Measurements from ENCODE around the gene TRHDE.

The TRHDE gene

GRCh38 chr12:72268386-72268785 lies 3.8 kb upstream of the TRHDE start:
- TF ChIP-seq ZNF274 (IDR thresholded peaks at IDR 0.05; ENCODE audit: low read depth, low read length) (no peak), SUZ12 (IDR thresholded peaks at IDR 0.05; ENCODE audit: extremely low read depth, insufficient read depth, insufficient read length) (no peak), YY1 (IDR thresholded peaks at IDR 0.05; ENCODE audit: insufficient read depth, insufficient read length) (no peak)
- H3K9ac ChIP-seq (ENCODE audit: insufficient read length, low read depth): no peak overlapping the region
- H3K27me3 ChIP-seq (ENCODE audit: insufficient read depth, insufficient read length): peaks cover 24% of the 10 kb centered on the region

GRCh38 chr12:72269491-72269890 lies 2.7 kb upstream of the TRHDE start:
- Histone ChIP-seq H3K9me3 (ENCODE audit: insufficient read depth, low read length) (no peaks in the 10 kb centered on the region), H3K36me3 (ENCODE audit: insufficient read depth, insufficient read length, low read length) (no peaks in the 10 kb centered on the region), H3K27me3 (ENCODE audit: insufficient read depth, insufficient read length) (peaks cover 35% of the 10 kb centered on the region), H3K9ac (ENCODE audit: insufficient read length, low read depth) (no peak overlapping the region), H3K4me3 (ENCODE audit: insufficient read length, low read depth) (no peak overlapping the region), H3K4me1 (ENCODE audit: insufficient read depth, insufficient read length) (peaks cover 4% of the 10 kb centered on the region)
- TF ChIP-seq ZNF274 (IDR thresholded peaks at IDR 0.05; ENCODE audit: low read depth, low read length) (no peak), SUZ12 (IDR thresholded peaks at IDR 0.05; ENCODE audit: extremely low read depth, insufficient read depth, insufficient read length) (no peak), YY1 (IDR thresholded peaks at IDR 0.05; ENCODE audit: insufficient read depth, insufficient read length) (no peak)
- no peak for DNase-seq (ENCODE audit: low read depth, low spot score)

More at GRCh38 chr12:72268386-72268785, 3.8 kb upstream of the TRHDE start:
- Histone ChIP-seq H3K36me3 (ENCODE audit: insufficient read depth, insufficient read length, low read length) (no peaks in the 10 kb centered on the region), H3K9me3 (ENCODE audit: insufficient read depth, low read length) (no peaks in the 10 kb centered on the region), H3K4me3 (ENCODE audit: insufficient read length, low read depth) (no peak overlapping the region), H3K4me1 (ENCODE audit: insufficient read depth, insufficient read length) (no peaks in the 10 kb centered on the region)
- DNase-seq (ENCODE audit: low read depth, low spot score): no peak

- peaks cover 42% of the 10 kb centered on the region for H3K27me3 ChIP-seq (ENCODE audit: insufficient read depth, insufficient read length)
- DNase-seq (ENCODE audit: low read depth, low spot score): no peak
- H3K36me3 ChIP-seq (ENCODE audit: insufficient read depth, insufficient read length, low read length): no peaks in the 10 kb centered on the region
- H3K4me1 ChIP-seq (ENCODE audit: insufficient read depth, insufficient read length): peaks cover 4% of the 10 kb centered on the region
- no peak overlapping the region for H3K9ac ChIP-seq (ENCODE audit: insufficient read length, low read depth)
- TF ChIP-seq ZNF274 (IDR thresholded peaks at IDR 0.05; ENCODE audit: low read depth, low read length) (no peak), SUZ12 (IDR thresholded peaks at IDR 0.05; ENCODE audit: extremely low read depth, insufficient read depth, insufficient read length) (no peak)
- H3K4me3 ChIP-seq (ENCODE audit: insufficient read length, low read depth): no peak overlapping the region
- H3K9me3 ChIP-seq (ENCODE audit: insufficient read depth, low read length): no peaks in the 10 kb centered on the region
Measured at GRCh38 chr12:72270246-72270645, 1.9 kb upstream of the TRHDE start.

GRCh38 chr12:72270961-72271360 lies 1.2 kb upstream of the TRHDE start:
- Histone ChIP-seq H3K9me3 (ENCODE audit: insufficient read depth, low read length) (no peaks in the 10 kb centered on the region), H3K9ac (ENCODE audit: insufficient read length, low read depth) (no peak overlapping the region), H3K36me3 (ENCODE audit: insufficient read depth, insufficient read length, low read length) (no peaks in the 10 kb centered on the region), H3K4me1 (ENCODE audit: insufficient read depth, insufficient read length) (peaks cover 4% of the 10 kb centered on the region), H3K4me3 (ENCODE audit: insufficient read length, low read depth) (peak overlapping the region; percentile 66), H3K27me3 (ENCODE audit: insufficient read depth, insufficient read length) (peaks cover 46% of the 10 kb centered on the region)
- DNase-seq (ENCODE audit: low read depth, low spot score): no peak
- no peak for TF ChIP-seq YY1 (IDR thresholded peaks at IDR 0.05; ENCODE audit: insufficient read depth, insufficient read length)
- TF ChIP-seq ZNF274 (IDR thresholded peaks at IDR 0.05; ENCODE audit: low read depth, low read length): no peak
- no peak for TF ChIP-seq SUZ12 (IDR thresholded peaks at IDR 0.05; ENCODE audit: extremely low read depth, insufficient read depth, insufficient read length)

GRCh38 chr12:72271451-72272090 lies 599 bp upstream of the TRHDE start:
- H3K4me3 ChIP-seq (ENCODE audit: insufficient read length, low read depth): peak overlapping the region; percentile 66
- peaks cover 46% of the 10 kb centered on the region for H3K27me3 ChIP-seq (ENCODE audit: insufficient read depth, insufficient read length)
- no peaks in the 10 kb centered on the region for H3K36me3 ChIP-seq (ENCODE audit: insufficient read depth, insufficient read length, low read length)
- peaks cover 4% of the 10 kb centered on the region for H3K4me1 ChIP-seq (ENCODE audit: insufficient read depth, insufficient read length)
- TF ChIP-seq SUZ12 (IDR thresholded peaks at IDR 0.05; ENCODE audit: extremely low read depth, insufficient read depth, insufficient read length) (no peak), ZNF274 (IDR thresholded peaks at IDR 0.05; ENCODE audit: low read depth, low read length) (no peak), YY1 (IDR thresholded peaks at IDR 0.05; ENCODE audit: insufficient read depth, insufficient read length) (no peak)
- peak; percentile 52 for DNase-seq (ENCODE audit: low read depth, low spot score)
- peak overlapping the region; percentile 89 for H3K9ac ChIP-seq (ENCODE audit: insufficient read length, low read depth)
- no peaks in the 10 kb centered on the region for H3K9me3 ChIP-seq (ENCODE audit: insufficient read depth, low read length)

GRCh38 chr12:72272731-72273498 lies 745 bp downstream of the TRHDE start:
- no peaks in the 10 kb centered on the region for H3K36me3 ChIP-seq (ENCODE audit: insufficient read depth, insufficient read length, low read length)
- H3K27me3 ChIP-seq (ENCODE audit: insufficient read depth, insufficient read length): peaks cover 46% of the 10 kb centered on the region
- H3K9ac ChIP-seq (ENCODE audit: insufficient read length, low read depth): peak overlapping the region; percentile 70
- H3K4me3 ChIP-seq (ENCODE audit: insufficient read length, low read depth): peak overlapping the region; percentile 66
- no peaks in the 10 kb centered on the region for H3K9me3 ChIP-seq (ENCODE audit: insufficient read depth, low read length)
- no peak for DNase-seq (ENCODE audit: low read depth, low spot score)
- TF ChIP-seq SUZ12 (IDR thresholded peaks at IDR 0.05; ENCODE audit: extremely low read depth, insufficient read depth, insufficient read length): peak; percentile 55
- no peak for TF ChIP-seq ZNF274 (IDR thresholded peaks at IDR 0.05; ENCODE audit: low read depth, low read length)
- no peak for TF ChIP-seq YY1 (IDR thresholded peaks at IDR 0.05; ENCODE audit: insufficient read depth, insufficient read length)
- H3K4me1 ChIP-seq (ENCODE audit: insufficient read depth, insufficient read length): peaks cover 4% of the 10 kb centered on the region

- peaks cover 46% of the 10 kb centered on the region for H3K27me3 ChIP-seq (ENCODE audit: insufficient read depth, insufficient read length)
- peak; percentile 3 for TF ChIP-seq SUZ12 (IDR thresholded peaks at IDR 0.05; ENCODE audit: extremely low read depth, insufficient read depth, insufficient read length)
- TF ChIP-seq YY1 (IDR thresholded peaks at IDR 0.05; ENCODE audit: insufficient read depth, insufficient read length): no peak
- DNase-seq (ENCODE audit: low read depth, low spot score): no peak
- peaks cover 4% of the 10 kb centered on the region for H3K4me1 ChIP-seq (ENCODE audit: insufficient read depth, insufficient read length)
- peak overlapping the region; percentile 70 for H3K9ac ChIP-seq (ENCODE audit: insufficient read length, low read depth)
- no peaks in the 10 kb centered on the region for H3K9me3 ChIP-seq (ENCODE audit: insufficient read depth, low read length)
- no peaks in the 10 kb centered on the region for H3K36me3 ChIP-seq (ENCODE audit: insufficient read depth, insufficient read length, low read length)
- H3K4me3 ChIP-seq (ENCODE audit: insufficient read length, low read depth): peak overlapping the region; percentile 66
Measured at GRCh38 chr12:72273499-72273837, 1.3 kb downstream of the TRHDE start.
